ENCODE results near the gene KCNQ1. TPM values are rescaled to one million over a fixed set of nuclear protein-coding genes. Genes with fewer than 3 reads are reported as not detected.

The KCNQ1 gene
- total and polyA plus RNA-seq, 2 of the 13 experiments (the other 11 are each of a cell fraction or from before 2014, with no cell fraction given) = 0.02 to 0.08 TPM

DNA sequence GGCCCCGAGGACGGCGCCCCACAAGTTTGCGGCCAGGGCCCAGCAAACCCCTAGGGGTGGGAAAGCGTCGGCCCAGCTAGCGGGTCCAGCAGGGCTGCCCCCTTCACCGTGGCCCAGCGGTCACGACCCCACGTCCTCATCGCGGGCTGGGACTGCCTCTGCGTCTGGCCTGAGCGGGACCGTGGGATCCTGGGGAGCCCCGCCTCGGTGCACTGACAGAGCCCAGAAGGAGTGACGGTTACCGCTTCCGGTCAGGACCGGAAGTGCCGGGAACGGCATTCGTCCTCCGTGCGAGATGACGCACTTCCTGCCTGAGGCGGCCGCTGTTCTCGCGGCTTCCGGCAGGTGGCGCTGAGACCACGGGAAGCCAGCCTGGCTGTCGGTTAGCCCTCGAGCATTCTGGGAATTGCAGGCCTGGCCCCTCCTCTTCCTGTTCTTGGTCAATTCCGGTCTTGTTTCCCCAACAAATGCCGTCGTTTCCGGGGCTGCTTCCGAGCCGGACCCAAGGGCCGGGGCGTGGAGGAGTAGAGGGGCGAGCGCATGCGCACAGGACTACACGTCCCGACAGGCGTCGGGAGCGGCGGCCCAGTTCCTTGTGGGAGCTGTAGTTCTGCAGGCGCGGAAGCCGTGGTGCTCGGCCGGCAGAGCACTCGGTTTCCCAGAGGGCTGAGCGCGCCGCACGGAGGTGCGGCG lies 44.6 kb upstream of the KCNQ1 start, which contains the start of gene TSSC4 (continued):
- peak; percentile 83; the same call in 1 of the 2 replicates for TF ChIP-seq ZZZ3 (CRISPR knock-in tag; IDR thresholded peaks at IDR 0.05; ENCODE audit: borderline replicate concordance)
- TF ChIP-seq, protein P1, sequence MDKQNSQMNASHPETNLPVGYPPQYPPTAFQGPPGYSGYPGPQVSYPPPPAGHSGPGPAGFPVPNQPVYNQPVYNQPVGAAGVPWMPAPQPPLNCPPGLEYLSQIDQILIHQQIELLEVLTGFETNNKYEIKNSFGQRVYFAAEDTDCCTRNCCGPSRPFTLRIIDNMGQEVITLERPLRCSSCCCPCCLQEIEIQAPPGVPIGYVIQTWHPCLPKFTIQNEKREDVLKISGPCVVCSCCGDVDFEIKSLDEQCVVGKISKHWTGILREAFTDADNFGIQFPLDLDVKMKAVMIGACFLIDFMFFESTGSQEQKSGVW (CRISPR knock-in tag; IDR thresholded peaks at IDR 0.05; ENCODE audit: borderline replicate concordance) = no peak
- peak; percentile 34 for TF ChIP-seq AGO2 (optimal IDR thresholded peaks at IDR 0.05; ENCODE audit: low read depth, low read length)
- TF ChIP-seq ZNF331 (CRISPR knock-in tag; IDR thresholded peaks at IDR 0.05) = peak; percentile 89
- TF ChIP-seq NR2F2 (IDR thresholded peaks at IDR 0.05; ENCODE audit: borderline replicate concordance, low read depth) = no peak
- TF ChIP-seq SIN3B (IDR thresholded peaks at IDR 0.05; ENCODE audit: low read length) = no peak; the same call in 1 of the 2 replicates
- peak; percentile 86; the same call in 1 of the 2 replicates for TF ChIP-seq SMAD1 (CRISPR knock-in tag; IDR thresholded peaks at IDR 0.05; ENCODE audit: borderline replicate concordance, low read depth)
- no peak for TF ChIP-seq TCF12 (IDR thresholded peaks at IDR 0.05)
- no peak for TF ChIP-seq TCF12 (CRISPR knock-in tag; IDR thresholded peaks at IDR 0.05)
- peak; percentile 85; the same call in 1 of the 2 replicates for TF ChIP-seq ZNF552 (CRISPR knock-in tag; IDR thresholded peaks at IDR 0.05; ENCODE audit: borderline replicate concordance)
- peak; percentile 72 for TF ChIP-seq ERF (CRISPR knock-in tag; IDR thresholded peaks at IDR 0.05)
- TF ChIP-seq, protein P2, sequence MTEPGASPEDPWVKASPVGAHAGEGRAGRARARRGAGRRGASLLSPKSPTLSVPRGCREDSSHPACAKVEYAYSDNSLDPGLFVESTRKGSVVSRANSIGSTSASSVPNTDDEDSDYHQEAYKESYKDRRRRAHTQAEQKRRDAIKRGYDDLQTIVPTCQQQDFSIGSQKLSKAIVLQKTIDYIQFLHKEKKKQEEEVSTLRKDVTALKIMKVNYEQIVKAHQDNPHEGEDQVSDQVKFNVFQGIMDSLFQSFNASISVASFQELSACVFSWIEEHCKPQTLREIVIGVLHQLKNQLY (CRISPR knock-in tag; IDR thresholded peaks at IDR 0.05) = peak; percentile 62; the same call in 1 of the 2 replicates
- TF ChIP-seq ZNF329 (CRISPR knock-in tag; IDR thresholded peaks at IDR 0.05; ENCODE audit: low read depth) = no peak
- TF ChIP-seq TCF7 (IDR thresholded peaks at IDR 0.05; ENCODE audit: low read depth) = no peak
- TF ChIP-seq ZNF274 (CRISPR knock-in tag; IDR thresholded peaks at IDR 0.05) = peak; percentile 71
- TF ChIP-seq, protein P3, sequence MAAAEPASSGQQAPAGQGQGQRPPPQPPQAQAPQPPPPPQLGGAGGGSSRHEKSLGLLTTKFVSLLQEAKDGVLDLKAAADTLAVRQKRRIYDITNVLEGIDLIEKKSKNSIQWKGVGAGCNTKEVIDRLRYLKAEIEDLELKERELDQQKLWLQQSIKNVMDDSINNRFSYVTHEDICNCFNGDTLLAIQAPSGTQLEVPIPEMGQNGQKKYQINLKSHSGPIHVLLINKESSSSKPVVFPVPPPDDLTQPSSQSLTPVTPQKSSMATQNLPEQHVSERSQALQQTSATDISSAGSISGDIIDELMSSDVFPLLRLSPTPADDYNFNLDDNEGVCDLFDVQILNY (CRISPR knock-in tag; conservative IDR thresholded peaks at IDR 0.05) = no peak
- no peak; the same call in 1 of the 2 replicates for TF ChIP-seq TP53 (CRISPR knock-in tag; conservative IDR thresholded peaks at IDR 0.05)
- peak; percentile 92 for TF ChIP-seq RFXAP (CRISPR knock-in tag; IDR thresholded peaks at IDR 0.05; ENCODE audit: borderline replicate concordance)
- TF ChIP-seq, protein P4, sequence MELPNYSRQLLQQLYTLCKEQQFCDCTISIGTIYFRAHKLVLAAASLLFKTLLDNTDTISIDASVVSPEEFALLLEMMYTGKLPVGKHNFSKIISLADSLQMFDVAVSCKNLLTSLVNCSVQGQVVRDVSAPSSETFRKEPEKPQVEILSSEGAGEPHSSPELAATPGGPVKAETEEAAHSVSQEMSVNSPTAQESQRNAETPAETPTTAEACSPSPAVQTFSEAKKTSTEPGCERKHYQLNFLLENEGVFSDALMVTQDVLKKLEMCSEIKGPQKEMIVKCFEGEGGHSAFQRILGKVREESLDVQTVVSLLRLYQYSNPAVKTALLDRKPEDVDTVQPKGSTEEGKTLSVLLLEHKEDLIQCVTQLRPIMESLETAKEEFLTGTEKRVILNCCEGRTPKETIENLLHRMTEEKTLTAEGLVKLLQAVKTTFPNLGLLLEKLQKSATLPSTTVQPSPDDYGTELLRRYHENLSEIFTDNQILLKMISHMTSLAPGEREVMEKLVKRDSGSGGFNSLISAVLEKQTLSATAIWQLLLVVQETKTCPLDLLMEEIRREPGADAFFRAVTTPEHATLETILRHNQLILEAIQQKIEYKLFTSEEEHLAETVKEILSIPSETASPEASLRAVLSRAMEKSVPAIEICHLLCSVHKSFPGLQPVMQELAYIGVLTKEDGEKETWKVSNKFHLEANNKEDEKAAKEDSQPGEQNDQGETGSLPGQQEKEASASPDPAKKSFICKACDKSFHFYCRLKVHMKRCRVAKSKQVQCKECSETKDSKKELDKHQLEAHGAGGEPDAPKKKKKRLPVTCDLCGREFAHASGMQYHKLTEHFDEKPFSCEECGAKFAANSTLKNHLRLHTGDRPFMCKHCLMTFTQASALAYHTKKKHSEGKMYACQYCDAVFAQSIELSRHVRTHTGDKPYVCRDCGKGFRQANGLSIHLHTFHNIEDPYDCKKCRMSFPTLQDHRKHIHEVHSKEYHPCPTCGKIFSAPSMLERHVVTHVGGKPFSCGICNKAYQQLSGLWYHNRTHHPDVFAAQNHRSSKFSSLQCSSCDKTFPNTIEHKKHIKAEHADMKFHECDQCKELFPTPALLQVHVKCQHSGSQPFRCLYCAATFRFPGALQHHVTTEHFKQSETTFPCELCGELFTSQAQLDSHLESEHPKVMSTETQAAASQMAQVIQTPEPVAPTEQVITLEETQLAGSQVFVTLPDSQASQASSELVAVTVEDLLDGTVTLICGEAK (IDR thresholded peaks at IDR 0.05) = peak; percentile 97
- TF ChIP-seq, protein P4 (CRISPR knock-in tag; IDR thresholded peaks at IDR 0.05) = peak; percentile 42; the same call in 1 of the 2 replicates

Data from HepG2 (cell line).